Embryonic facial prominence (tissue), 1 donor: ENCODE measurements around the gene SUMO1.
"Not testable (repeated sequence)": the region's sequence is repeated elsewhere in the genome, so short reads cannot be mapped to it uniquely, and the experiment has no call there.

ENCODE experiments used
- DNase-seq: peaks from one replicate; pipeline ENCODE4 v3.0.0-alpha.2; 2016; ENCODE audit errors: extremely low spot score

SUMO1 gene

GRCh38 chr2:202238234-202239197, at the start of gene SUMO1:
TSS of gene SUMO1 (minus strand) at chr2:202238597. CDS start at chr2:202238451, 146 bp downstream.
- DNase-seq: peak; percentile 92

GRCh38 chr2:202286595-202286994, 48.2 kb upstream of the SUMO1 start:
- DNase-seq: no peak

- no peak for DNase-seq
Observed at GRCh38 chr2:202278944-202279343, 40.5 kb upstream of the SUMO1 start.

GRCh38 chr2:202278036-202278760, 39.8 kb upstream of the SUMO1 start:
- DNase-seq: no peak

GRCh38 chr2:202276078-202276720, 37.8 kb upstream of the SUMO1 start:
- DNase-seq: not testable (repeated sequence)

GRCh38 chr2:202270487-202270886, 32.1 kb upstream of the SUMO1 start:
- DNase-seq: no peak

GRCh38 chr2:202269585-202269984, 31.2 kb upstream of the SUMO1 start:
- peak; percentile 20 for DNase-seq

- DNase-seq: no peak
Observed at GRCh38 chr2:202267495-202267894, 29.1 kb upstream of the SUMO1 start.

GRCh38 chr2:202265467-202266277, 27.3 kb upstream of the SUMO1 start, which contains the start of gene NOP58:
TSS of gene NOP58 (plus strand) at chr2:202265763. CDS start at chr2:202265942, 179 bp downstream.
- peak; percentile 98 for DNase-seq

GRCh38 chr2:202261531-202261930, 23.1 kb upstream of the SUMO1 start:
- no peak for DNase-seq

GRCh38 chr2:202251494-202251893, 13.1 kb upstream of the SUMO1 start:
- no peak for DNase-seq

GRCh38 chr2:202249521-202250253, 11.3 kb upstream of the SUMO1 start:
- no peak for DNase-seq

GRCh38 chr2:202247710-202248109, 9.3 kb upstream of the SUMO1 start:
- DNase-seq: not testable (repeated sequence)

GRCh38 chr2:202237787-202238233, 587 bp downstream of the SUMO1 start:
- peak; percentile 18 for DNase-seq

- no peak for DNase-seq
Observed at GRCh38 chr2:202221873-202222272, 16.5 kb downstream of the SUMO1 start.

GRCh38 chr2:202215179-202215578, 23.2 kb downstream of the SUMO1 start:
- no peak for DNase-seq

GRCh38 chr2:202208526-202208925, 29.9 kb downstream of the SUMO1 start:
- no peak for DNase-seq

- no peak for DNase-seq
Observed at GRCh38 chr2:202204855-202205254, 33.5 kb downstream of the SUMO1 start.

- no peak for DNase-seq
Observed at GRCh38 chr2:202203348-202203747, 35.0 kb downstream of the SUMO1 start.
